GM19463 (cell line): Measurements from ENCODE around the gene ZFAND2A.

ENCODE experiments used
- ATAC-seq: cut with Tn5 transposase; IDR thresholded peaks from one replicate; pipeline ENCODE4 v1.9.1; 2021; ENCODE audit warnings: mild to moderate bottlenecking, moderate library complexity; ENCODE audit not compliant: unreplicated experiment

ZFAND2A gene

GRCh38 chr7:1110358-1110757 is 49.6 kb downstream of the ZFAND2A start:
- ATAC-seq: no peak

GRCh38 chr7:1109581-1110310 is 50.2 kb downstream of the ZFAND2A start:
- ATAC-seq: no peak

GRCh38 chr7:1108264-1108920 is 51.6 kb downstream of the ZFAND2A start:
- no peak for ATAC-seq

GRCh38 chr7:1106793-1107421 is 53.1 kb downstream of the ZFAND2A start:
- ATAC-seq: no peak

GRCh38 chr7:1106063-1106792 is 53.8 kb downstream of the ZFAND2A start:
- no peak for ATAC-seq

- ATAC-seq: no peak
Observed at GRCh38 chr7:1105189-1105588, 54.8 kb downstream of the ZFAND2A start.

GRCh38 chr7:1104516-1105179 is 55.3 kb downstream of the ZFAND2A start:
- no peak for ATAC-seq

GRCh38 chr7:1103789-1104515 is 56.0 kb downstream of the ZFAND2A start:
- no peak for ATAC-seq

- ATAC-seq: peak; percentile 54
Observed at GRCh38 chr7:1103009-1103788, 56.8 kb downstream of the ZFAND2A start.
